Measurements from ENCODE around the gene CTRB1.
A peak's percentile ranks its signal among the peaks of the same experiment; 100 is the strongest.

The CTRB1 gene

GRCh38 chr16:75246504-75247205 lies 27.9 kb downstream of the CTRB1 start:
- no peak for DNase-seq (ENCODE audit: low read depth, low spot score)
- Histone ChIP-seq H3K9ac (ENCODE audit: insufficient read length, low read depth) (peak overlapping the region; percentile 68), H3K27me3 (ENCODE audit: insufficient read depth, insufficient read length) (no peaks in the 10 kb centered on the region), H3K4me3 (ENCODE audit: insufficient read length, low read depth) (no peak overlapping the region), H3K36me3 (ENCODE audit: insufficient read depth, insufficient read length, low read length) (peaks cover 69% of the 10 kb centered on the region), H3K4me1 (ENCODE audit: insufficient read depth, insufficient read length) (peaks cover 59% of the 10 kb centered on the region), H3K9me3 (ENCODE audit: insufficient read depth, low read length) (no peaks in the 10 kb centered on the region)
- no peak for TF ChIP-seq ZNF274 (IDR thresholded peaks at IDR 0.05; ENCODE audit: low read depth, low read length)
- no peak for TF ChIP-seq YY1 (IDR thresholded peaks at IDR 0.05; ENCODE audit: insufficient read depth, insufficient read length)
- TF ChIP-seq SUZ12 (IDR thresholded peaks at IDR 0.05; ENCODE audit: extremely low read depth, insufficient read depth, insufficient read length), result no peak

- H3K27me3 ChIP-seq (ENCODE audit: insufficient read depth, insufficient read length), result no peaks in the 10 kb centered on the region
- H3K9ac ChIP-seq (ENCODE audit: insufficient read length, low read depth), result peak overlapping the region; percentile 68
- H3K4me3 ChIP-seq (ENCODE audit: insufficient read length, low read depth), result no peak overlapping the region
- peaks cover 63% of the 10 kb centered on the region for H3K36me3 ChIP-seq (ENCODE audit: insufficient read depth, insufficient read length, low read length)
- no peak for DNase-seq (ENCODE audit: low read depth, low spot score)
- no peaks in the 10 kb centered on the region for H3K9me3 ChIP-seq (ENCODE audit: insufficient read depth, low read length)
- peaks cover 62% of the 10 kb centered on the region for H3K4me1 ChIP-seq (ENCODE audit: insufficient read depth, insufficient read length)
- TF ChIP-seq ZNF274 (IDR thresholded peaks at IDR 0.05; ENCODE audit: low read depth, low read length), result no peak
- no peak for TF ChIP-seq SUZ12 (IDR thresholded peaks at IDR 0.05; ENCODE audit: extremely low read depth, insufficient read depth, insufficient read length)
- no peak for TF ChIP-seq YY1 (IDR thresholded peaks at IDR 0.05; ENCODE audit: insufficient read depth, insufficient read length)
These were observed 28.5 kb downstream of the CTRB1 start for GRCh38 chr16:75247249-75247648.

GRCh38 chr16:75248142-75248535 lies 29.4 kb downstream of the CTRB1 start:
- H3K27me3 ChIP-seq (ENCODE audit: insufficient read depth, insufficient read length), result no peaks in the 10 kb centered on the region
- no peak overlapping the region for H3K4me3 ChIP-seq (ENCODE audit: insufficient read length, low read depth)
- no peak for DNase-seq (ENCODE audit: low read depth, low spot score)
- no peaks in the 10 kb centered on the region for H3K9me3 ChIP-seq (ENCODE audit: insufficient read depth, low read length)
- H3K9ac ChIP-seq (ENCODE audit: insufficient read length, low read depth), result peak overlapping the region; percentile 58
- TF ChIP-seq SUZ12 (IDR thresholded peaks at IDR 0.05; ENCODE audit: extremely low read depth, insufficient read depth, insufficient read length), result no peak
- no peak for TF ChIP-seq ZNF274 (IDR thresholded peaks at IDR 0.05; ENCODE audit: low read depth, low read length)
- TF ChIP-seq YY1 (IDR thresholded peaks at IDR 0.05; ENCODE audit: insufficient read depth, insufficient read length), result no peak
- peaks cover 71% of the 10 kb centered on the region for H3K4me1 ChIP-seq (ENCODE audit: insufficient read depth, insufficient read length)
- H3K36me3 ChIP-seq (ENCODE audit: insufficient read depth, insufficient read length, low read length), result peaks cover 54% of the 10 kb centered on the region

- H3K9me3 ChIP-seq (ENCODE audit: insufficient read depth, low read length), result no peaks in the 10 kb centered on the region
- peaks cover 69% of the 10 kb centered on the region for H3K4me1 ChIP-seq (ENCODE audit: insufficient read depth, insufficient read length)
- TF ChIP-seq ZNF274 (IDR thresholded peaks at IDR 0.05; ENCODE audit: low read depth, low read length), result no peak
- TF ChIP-seq YY1 (IDR thresholded peaks at IDR 0.05; ENCODE audit: insufficient read depth, insufficient read length), result no peak
- TF ChIP-seq SUZ12 (IDR thresholded peaks at IDR 0.05; ENCODE audit: extremely low read depth, insufficient read depth, insufficient read length), result no peak
- H3K9ac ChIP-seq (ENCODE audit: insufficient read length, low read depth), result peak overlapping the region; percentile 58
- no peak for DNase-seq (ENCODE audit: low read depth, low spot score)
- no peak overlapping the region for H3K4me3 ChIP-seq (ENCODE audit: insufficient read length, low read depth)
- peaks cover 48% of the 10 kb centered on the region for H3K36me3 ChIP-seq (ENCODE audit: insufficient read depth, insufficient read length, low read length)
- H3K27me3 ChIP-seq (ENCODE audit: insufficient read depth, insufficient read length), result no peaks in the 10 kb centered on the region
These were observed 30.0 kb downstream of the CTRB1 start for GRCh38 chr16:75248536-75249380.

- peak overlapping the region; percentile 94 for H3K9ac ChIP-seq (ENCODE audit: insufficient read length, low read depth)
- H3K27me3 ChIP-seq (ENCODE audit: insufficient read depth, insufficient read length), result no peaks in the 10 kb centered on the region
- no peak for DNase-seq (ENCODE audit: low read depth, low spot score)
- TF ChIP-seq YY1 (IDR thresholded peaks at IDR 0.05; ENCODE audit: insufficient read depth, insufficient read length) (no peak), ZNF274 (IDR thresholded peaks at IDR 0.05; ENCODE audit: low read depth, low read length) (no peak), SUZ12 (IDR thresholded peaks at IDR 0.05; ENCODE audit: extremely low read depth, insufficient read depth, insufficient read length) (no peak)
- H3K36me3 ChIP-seq (ENCODE audit: insufficient read depth, insufficient read length, low read length), result peaks cover 41% of the 10 kb centered on the region
- peak overlapping the region; percentile 83 for H3K4me3 ChIP-seq (ENCODE audit: insufficient read length, low read depth)
- no peaks in the 10 kb centered on the region for H3K9me3 ChIP-seq (ENCODE audit: insufficient read depth, low read length)
- peaks cover 68% of the 10 kb centered on the region for H3K4me1 ChIP-seq (ENCODE audit: insufficient read depth, insufficient read length)
These were observed 30.7 kb downstream of the CTRB1 start for GRCh38 chr16:75249441-75249840.

GRCh38 chr16:75250089-75250808 lies 31.5 kb downstream of the CTRB1 start:
- H3K9me3 ChIP-seq (ENCODE audit: insufficient read depth, low read length), result no peaks in the 10 kb centered on the region
- H3K9ac ChIP-seq (ENCODE audit: insufficient read length, low read depth), result peak overlapping the region; percentile 94
- peak overlapping the region; percentile 83 for H3K4me3 ChIP-seq (ENCODE audit: insufficient read length, low read depth)
- DNase-seq (ENCODE audit: low read depth, low spot score), result no peak
- peaks cover 37% of the 10 kb centered on the region for H3K36me3 ChIP-seq (ENCODE audit: insufficient read depth, insufficient read length, low read length)
- H3K27me3 ChIP-seq (ENCODE audit: insufficient read depth, insufficient read length), result no peaks in the 10 kb centered on the region
- peaks cover 65% of the 10 kb centered on the region for H3K4me1 ChIP-seq (ENCODE audit: insufficient read depth, insufficient read length)
- TF ChIP-seq YY1 (IDR thresholded peaks at IDR 0.05; ENCODE audit: insufficient read depth, insufficient read length) (no peak), ZNF274 (IDR thresholded peaks at IDR 0.05; ENCODE audit: low read depth, low read length) (no peak), SUZ12 (IDR thresholded peaks at IDR 0.05; ENCODE audit: extremely low read depth, insufficient read depth, insufficient read length) (no peak)

Data from NT2/D1 (cell line).